ENCODE results near the gene APLF.
"Not testable (repeated sequence)": the region's sequence is repeated elsewhere in the genome, so short reads cannot be mapped to it uniquely, and the experiment has no call there.

Gene APLF

DNA sequence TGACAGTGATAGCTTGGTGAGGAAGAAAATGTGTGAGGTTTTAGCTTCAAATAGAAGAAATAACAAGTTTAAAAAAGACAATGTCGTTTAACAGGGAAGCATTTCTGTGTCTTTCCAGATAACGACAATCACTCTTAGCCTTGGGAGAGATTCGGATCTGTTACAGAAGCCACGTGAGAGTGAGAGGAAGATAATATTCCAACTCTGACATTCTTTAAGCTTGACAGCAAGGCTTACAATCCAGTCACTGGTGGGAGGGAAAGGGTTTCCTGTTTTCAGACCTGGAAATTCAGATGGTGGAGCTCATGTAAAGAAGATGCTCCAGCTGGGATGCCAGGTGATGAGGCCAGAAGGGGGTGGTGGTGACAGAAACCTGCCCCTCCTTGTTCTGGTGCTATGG lies 31.1 kb upstream of the APLF start:
- TF ChIP-seq, protein P1, sequence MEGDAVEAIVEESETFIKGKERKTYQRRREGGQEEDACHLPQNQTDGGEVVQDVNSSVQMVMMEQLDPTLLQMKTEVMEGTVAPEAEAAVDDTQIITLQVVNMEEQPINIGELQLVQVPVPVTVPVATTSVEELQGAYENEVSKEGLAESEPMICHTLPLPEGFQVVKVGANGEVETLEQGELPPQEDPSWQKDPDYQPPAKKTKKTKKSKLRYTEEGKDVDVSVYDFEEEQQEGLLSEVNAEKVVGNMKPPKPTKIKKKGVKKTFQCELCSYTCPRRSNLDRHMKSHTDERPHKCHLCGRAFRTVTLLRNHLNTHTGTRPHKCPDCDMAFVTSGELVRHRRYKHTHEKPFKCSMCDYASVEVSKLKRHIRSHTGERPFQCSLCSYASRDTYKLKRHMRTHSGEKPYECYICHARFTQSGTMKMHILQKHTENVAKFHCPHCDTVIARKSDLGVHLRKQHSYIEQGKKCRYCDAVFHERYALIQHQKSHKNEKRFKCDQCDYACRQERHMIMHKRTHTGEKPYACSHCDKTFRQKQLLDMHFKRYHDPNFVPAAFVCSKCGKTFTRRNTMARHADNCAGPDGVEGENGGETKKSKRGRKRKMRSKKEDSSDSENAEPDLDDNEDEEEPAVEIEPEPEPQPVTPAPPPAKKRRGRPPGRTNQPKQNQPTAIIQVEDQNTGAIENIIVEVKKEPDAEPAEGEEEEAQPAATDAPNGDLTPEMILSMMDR (conservative IDR thresholded peaks at IDR 0.05; ENCODE audit: low read depth, low read length), result no peak
- H3K27ac ChIP-seq, result no peak overlapping the region
- H2AFZ ChIP-seq (ENCODE audit: low read depth), result no peak overlapping the region
- H4K20me1 ChIP-seq (ENCODE audit: insufficient read depth), result no peaks in the 10 kb centered on the region
- no peak overlapping the region for H3K4me2 ChIP-seq
- H3K4me1 ChIP-seq (ENCODE audit: low read depth, poor library complexity, severe bottlenecking), result peaks cover 50% of the 10 kb centered on the region
- H3K36me3 ChIP-seq (ENCODE audit: insufficient read depth), result no peaks in the 10 kb centered on the region
- H3K27me3 ChIP-seq (ENCODE audit: insufficient read depth, low read depth), result no peaks in the 10 kb centered on the region
- H3K79me2 ChIP-seq (ENCODE audit: insufficient read depth, low read depth), result no peaks in the 10 kb centered on the region
- no peak overlapping the region for H3K9ac ChIP-seq
- no peak overlapping the region for H3K4me3 ChIP-seq (IDR thresholded peaks at IDR 0.05; ENCODE audit: insufficient read depth, low read depth, low read length)

GRCh38 chr2:68438455-68439303 lies 28.7 kb upstream of the APLF start:
- no peaks in the 10 kb centered on the region for H3K36me3 ChIP-seq (ENCODE audit: insufficient read depth)
- H3K4me1 ChIP-seq (ENCODE audit: low read depth, poor library complexity, severe bottlenecking), result peaks cover 59% of the 10 kb centered on the region
- no peak overlapping the region for H3K4me3 ChIP-seq (IDR thresholded peaks at IDR 0.05; ENCODE audit: insufficient read depth, low read depth, low read length)
- no peak overlapping the region for H2AFZ ChIP-seq (ENCODE audit: low read depth)
- H3K79me2 ChIP-seq (ENCODE audit: insufficient read depth, low read depth), result no peaks in the 10 kb centered on the region
- TF ChIP-seq, protein P1 (conservative IDR thresholded peaks at IDR 0.05; ENCODE audit: low read depth, low read length), result no peak
- no peak overlapping the region for H3K4me2 ChIP-seq
- H3K27ac ChIP-seq, result no peak overlapping the region
- H3K9ac ChIP-seq, result no peak overlapping the region
- no peaks in the 10 kb centered on the region for H4K20me1 ChIP-seq (ENCODE audit: insufficient read depth)
- H3K27me3 ChIP-seq (ENCODE audit: insufficient read depth, low read depth), result no peaks in the 10 kb centered on the region

GRCh38 chr2:68441179-68441993 lies 26.0 kb upstream of the APLF start:
- Histone ChIP-seq H3K4me1 (ENCODE audit: low read depth, poor library complexity, severe bottlenecking) (peaks cover 35% of the 10 kb centered on the region), H3K36me3 (ENCODE audit: insufficient read depth) (no peaks in the 10 kb centered on the region), H3K4me2 (peak overlapping the region; percentile 91), H2AFZ (ENCODE audit: low read depth) (peak overlapping the region; percentile 67), H3K9ac (peak overlapping the region; percentile 39; the same call in 1 of the 2 replicates), H3K4me3 (IDR thresholded peaks at IDR 0.05; ENCODE audit: insufficient read depth, low read depth, low read length) (peak overlapping the region; percentile 86), H3K79me2 (ENCODE audit: insufficient read depth, low read depth) (no peaks in the 10 kb centered on the region), H3K27ac (peak overlapping the region; percentile 84), H3K27me3 (ENCODE audit: insufficient read depth, low read depth) (no peaks in the 10 kb centered on the region), H4K20me1 (ENCODE audit: insufficient read depth) (no peaks in the 10 kb centered on the region)
- TF ChIP-seq, protein P1 (conservative IDR thresholded peaks at IDR 0.05; ENCODE audit: low read depth, low read length), result peak; percentile 98

DNA sequence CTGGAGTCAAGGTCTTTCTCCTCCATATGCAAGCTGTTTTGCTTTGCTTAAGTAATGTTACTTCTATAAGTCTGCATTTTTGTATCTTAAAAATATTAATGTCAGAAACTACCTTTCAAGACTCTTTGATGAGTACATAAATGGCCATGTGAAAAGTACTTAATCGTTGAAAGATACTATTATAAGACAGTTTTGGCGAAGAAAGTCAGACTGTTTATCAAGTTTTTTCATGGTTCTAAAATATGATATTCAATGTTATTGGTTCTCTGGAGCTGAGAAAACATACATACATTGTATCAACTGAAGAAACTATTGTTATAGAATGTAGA lies 25.4 kb upstream of the APLF start:
- 0 out of 2 replicates have a peak overlapping the region, but pooled peaks have one; percentile 84 for H3K27ac ChIP-seq
- peak overlapping the region; percentile 67; the same call in 1 of the 2 replicates for H2AFZ ChIP-seq (ENCODE audit: low read depth)
- peak overlapping the region; percentile 86 for H3K4me3 ChIP-seq (IDR thresholded peaks at IDR 0.05; ENCODE audit: insufficient read depth, low read depth, low read length)
- H3K4me2 ChIP-seq, result peak overlapping the region; percentile 91; the same call in 1 of the 2 replicates
- H3K36me3 ChIP-seq (ENCODE audit: insufficient read depth), result no peaks in the 10 kb centered on the region
- TF ChIP-seq, protein P1 (conservative IDR thresholded peaks at IDR 0.05; ENCODE audit: low read depth, low read length), result peak; percentile 18; the same call in 1 of the 2 replicates
- no peaks in the 10 kb centered on the region for H3K27me3 ChIP-seq (ENCODE audit: insufficient read depth, low read depth)
- peaks cover 30% of the 10 kb centered on the region for H3K4me1 ChIP-seq (ENCODE audit: low read depth, poor library complexity, severe bottlenecking)
- H3K79me2 ChIP-seq (ENCODE audit: insufficient read depth, low read depth), result no peaks in the 10 kb centered on the region
- no peak overlapping the region for H3K9ac ChIP-seq
- H4K20me1 ChIP-seq (ENCODE audit: insufficient read depth), result no peaks in the 10 kb centered on the region

DNA sequence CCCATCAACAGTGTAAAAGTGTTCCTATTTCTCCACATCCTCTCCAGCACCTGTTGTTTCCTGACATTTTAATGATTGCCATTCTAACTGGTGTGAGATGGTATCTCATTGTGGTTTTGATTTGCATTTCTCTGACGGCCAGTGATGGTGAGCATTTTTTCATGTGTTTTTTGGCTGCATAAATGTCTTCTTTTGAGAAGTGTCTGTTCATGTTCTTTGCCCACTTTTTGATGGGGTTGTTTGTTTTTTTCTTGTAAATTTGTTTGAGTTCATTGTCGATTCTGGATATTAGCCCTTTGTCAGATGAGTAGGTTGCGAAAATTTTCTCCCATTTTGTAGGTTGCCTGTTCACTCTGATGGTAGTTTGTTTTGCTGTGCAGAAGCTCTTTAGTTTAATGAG lies 21.0 kb upstream of the APLF start:
- H3K27ac ChIP-seq; H3K27me3 ChIP-seq (ENCODE audit: insufficient read depth, low read depth); H3K36me3 ChIP-seq (ENCODE audit: insufficient read depth); H3K4me3 ChIP-seq (IDR thresholded peaks at IDR 0.05; ENCODE audit: insufficient read depth, low read depth, low read length); H3K9ac ChIP-seq; H3K4me1 ChIP-seq (ENCODE audit: low read depth, poor library complexity, severe bottlenecking); H3K79me2 ChIP-seq (ENCODE audit: insufficient read depth, low read depth); H2AFZ ChIP-seq (ENCODE audit: low read depth); H3K4me2 ChIP-seq; H4K20me1 ChIP-seq (ENCODE audit: insufficient read depth): not testable (repeated sequence)

Measured in KMS-11 (cell line).